ENCODE data around the gene CLSTN2.

CLSTN2 gene

DNA sequence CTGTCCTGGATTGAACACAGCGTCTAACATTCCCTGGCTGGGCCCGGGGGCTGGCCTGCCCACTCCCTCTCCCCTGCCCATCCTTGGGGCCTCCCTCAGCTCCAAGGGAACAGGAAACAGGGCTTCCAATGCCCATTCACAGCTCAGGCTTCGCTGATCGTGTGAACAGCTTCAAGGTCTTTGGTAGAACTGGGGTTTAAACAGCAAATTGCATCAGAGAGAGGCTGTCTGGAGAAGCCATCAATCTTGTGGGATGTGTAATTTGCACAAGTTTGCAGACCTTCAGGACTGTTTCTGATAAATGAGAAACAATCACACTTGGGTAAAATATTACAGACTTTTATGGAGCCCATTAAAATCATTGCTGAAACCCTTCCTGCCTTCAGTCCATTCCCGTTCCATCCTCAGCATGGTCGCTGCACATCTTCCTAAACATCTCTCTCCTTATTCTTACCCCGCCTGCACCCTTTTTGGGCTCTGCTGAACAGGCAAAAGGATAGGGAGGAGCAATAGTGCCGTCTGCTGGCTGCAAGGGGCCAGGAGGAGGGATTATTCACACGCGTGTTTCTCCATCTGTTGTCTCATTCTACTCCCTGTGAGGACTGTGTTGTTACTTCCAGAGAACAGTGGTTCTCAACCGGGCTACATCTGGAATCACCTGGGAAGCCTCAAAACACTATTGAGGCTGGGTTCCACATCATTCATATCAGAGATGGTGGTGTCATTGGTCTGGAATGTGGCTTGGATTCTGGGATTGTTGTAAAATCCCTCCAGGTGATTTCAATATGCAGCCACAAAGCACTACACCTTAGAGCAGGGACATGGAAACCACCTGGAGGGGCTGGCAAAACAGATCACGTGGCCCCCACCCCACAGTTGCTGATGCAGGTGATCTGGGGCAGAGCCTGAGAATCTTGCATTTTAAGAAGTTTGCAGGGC lies 116.3 kb downstream of the CLSTN2 start:
- no peak for DNase-seq (ENCODE audit: low read depth in 2 of 2, low spot score in 1 of 2)

DNA sequence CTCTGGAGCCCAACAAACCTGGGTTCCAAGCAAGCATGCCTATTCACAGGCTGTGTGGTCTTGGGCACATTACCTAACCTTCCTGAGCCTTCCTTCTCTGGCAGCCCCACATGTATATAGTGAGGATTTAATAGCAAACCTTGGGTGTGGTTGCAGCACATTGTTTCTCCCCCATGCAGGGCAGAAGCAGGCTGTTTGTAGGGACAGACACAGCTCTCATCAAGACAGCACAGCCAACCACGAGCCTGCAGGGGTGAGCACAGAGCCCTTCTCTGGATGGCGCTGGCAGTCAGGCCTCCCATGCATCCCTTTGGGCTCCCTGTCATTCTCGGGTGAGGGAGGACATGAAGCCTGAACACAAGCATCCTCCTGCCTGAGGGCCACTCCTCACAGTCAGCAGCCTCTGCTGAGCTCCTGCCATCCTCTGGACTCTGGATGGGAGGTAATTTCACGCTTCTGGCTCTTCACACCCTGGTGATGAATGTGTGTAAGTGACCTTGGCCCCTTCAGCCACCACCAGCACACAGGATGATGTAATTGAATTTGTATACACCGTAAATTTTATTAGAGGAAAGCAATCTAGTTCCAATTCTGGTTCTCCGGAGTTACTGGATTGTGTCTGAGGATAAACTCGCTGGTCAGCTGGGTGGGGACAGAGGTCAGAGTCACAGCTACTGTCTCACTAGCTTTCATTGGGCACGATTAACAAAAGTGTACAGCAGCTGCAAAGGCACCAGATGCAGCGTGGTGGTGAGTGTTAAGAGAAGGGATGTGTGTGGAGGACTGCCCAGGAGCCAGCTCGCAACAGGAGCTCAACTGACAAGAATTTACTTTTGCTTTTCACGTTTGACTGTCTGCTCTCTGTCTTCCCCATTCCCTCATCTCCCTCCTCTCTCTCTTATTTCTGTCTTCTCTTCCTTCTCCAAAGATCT lies 118.1 kb downstream of the CLSTN2 start:
- DNase-seq (ENCODE audit: low read depth in 2 of 2, low spot score in 1 of 2), result no peak

DNA sequence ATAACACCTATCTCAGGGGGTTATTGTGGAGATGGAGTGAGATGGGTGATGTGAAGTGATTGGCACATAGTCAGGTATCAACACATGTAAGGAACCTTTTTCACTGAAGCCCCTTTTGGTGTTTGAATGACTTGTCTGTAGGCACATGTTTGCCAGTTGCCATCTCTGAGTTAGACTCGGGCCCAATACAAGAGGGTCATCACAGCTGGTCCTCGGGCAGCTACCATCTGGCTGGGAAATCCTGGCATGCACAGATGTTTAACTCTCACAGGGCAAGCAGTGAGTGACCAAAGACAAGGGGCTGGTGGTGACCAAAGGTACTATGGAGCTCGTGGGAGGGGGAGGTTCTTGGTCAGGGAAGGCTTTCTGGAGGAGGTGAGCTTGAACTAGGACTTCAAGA lies 118.8 kb downstream of the CLSTN2 start:
- DNase-seq (ENCODE audit: low read depth in 2 of 2, low spot score in 1 of 2), result no peak

- DNase-seq (ENCODE audit: low read depth in 2 of 2, low spot score in 1 of 2), result no peak
Observed at GRCh38 chr3:140055092-140055791, 120.3 kb downstream of the CLSTN2 start.

- DNase-seq (ENCODE audit: low read depth in 2 of 2, low spot score in 1 of 2), result no peak
Observed at GRCh38 chr3:140056047-140056446, 121.1 kb downstream of the CLSTN2 start.

- DNase-seq (ENCODE audit: low read depth in 2 of 2, low spot score in 1 of 2), result no peak
Observed at GRCh38 chr3:140061211-140061610, 126.2 kb downstream of the CLSTN2 start.

GRCh38 chr3:140062461-140062860 lies 127.5 kb downstream of the CLSTN2 start:
- DNase-seq (ENCODE audit: low read depth in 2 of 2, low spot score in 1 of 2), result no peak

DNA sequence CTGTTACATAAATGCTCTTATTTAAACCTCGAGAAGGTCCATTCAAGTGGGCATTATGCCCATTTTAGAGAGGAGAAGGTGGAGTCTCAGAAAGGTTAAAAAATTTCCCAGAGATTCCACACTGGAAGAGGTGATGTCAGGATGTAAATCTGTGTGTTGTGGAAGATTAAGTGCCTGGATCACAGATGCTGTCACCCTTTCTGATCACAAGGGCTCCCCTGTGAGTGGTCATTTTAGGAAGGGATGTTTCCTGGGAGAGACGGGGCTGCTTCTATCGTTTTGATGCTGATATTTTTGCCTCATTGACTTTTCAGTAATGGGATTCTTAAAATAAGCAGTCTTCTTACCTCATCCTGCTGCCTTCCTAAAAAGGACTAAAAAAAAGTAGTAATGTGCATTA lies 132.5 kb downstream of the CLSTN2 start:
- no peak for DNase-seq (ENCODE audit: low read depth in 2 of 2, low spot score in 1 of 2)

GRCh38 chr3:140068494-140069017 lies 133.6 kb downstream of the CLSTN2 start:
- DNase-seq (ENCODE audit: low read depth in 2 of 2, low spot score in 1 of 2), result no peak

- no peak for DNase-seq (ENCODE audit: low read depth in 2 of 2, low spot score in 1 of 2)
Observed at GRCh38 chr3:140073278-140074045, 138.5 kb downstream of the CLSTN2 start.

- no peak for DNase-seq (ENCODE audit: low read depth in 2 of 2, low spot score in 1 of 2)
Observed at GRCh38 chr3:140076552-140076951, 141.6 kb downstream of the CLSTN2 start.

GRCh38 chr3:140077406-140077805 lies 142.4 kb downstream of the CLSTN2 start:
- no peak for DNase-seq (ENCODE audit: low read depth in 2 of 2, low spot score in 1 of 2)

DNA sequence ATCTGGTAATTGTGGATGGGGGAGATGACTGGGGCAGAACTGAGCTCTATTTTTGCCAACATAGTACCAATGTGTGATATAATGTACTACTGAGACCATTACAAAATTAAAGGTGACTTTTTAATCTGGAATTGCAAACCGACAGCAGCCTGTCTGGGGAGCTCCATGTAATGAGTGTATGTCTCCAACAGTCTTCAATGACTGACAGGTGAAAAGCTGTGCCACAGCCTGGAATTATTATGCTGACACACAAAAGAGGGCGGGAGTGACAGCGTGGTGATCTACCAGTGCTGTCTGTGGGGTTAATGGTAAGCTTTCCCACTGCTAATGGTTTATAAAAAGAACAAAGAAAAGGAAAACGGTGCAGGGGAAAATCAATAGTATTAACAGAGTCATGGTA lies 143.4 kb downstream of the CLSTN2 start:
- DNase-seq (ENCODE audit: low read depth in 2 of 2, low spot score in 1 of 2), result no peak

GRCh38 chr3:140078940-140079339 lies 144.0 kb downstream of the CLSTN2 start:
- DNase-seq (ENCODE audit: low read depth in 2 of 2, low spot score in 1 of 2), result no peak

DNA sequence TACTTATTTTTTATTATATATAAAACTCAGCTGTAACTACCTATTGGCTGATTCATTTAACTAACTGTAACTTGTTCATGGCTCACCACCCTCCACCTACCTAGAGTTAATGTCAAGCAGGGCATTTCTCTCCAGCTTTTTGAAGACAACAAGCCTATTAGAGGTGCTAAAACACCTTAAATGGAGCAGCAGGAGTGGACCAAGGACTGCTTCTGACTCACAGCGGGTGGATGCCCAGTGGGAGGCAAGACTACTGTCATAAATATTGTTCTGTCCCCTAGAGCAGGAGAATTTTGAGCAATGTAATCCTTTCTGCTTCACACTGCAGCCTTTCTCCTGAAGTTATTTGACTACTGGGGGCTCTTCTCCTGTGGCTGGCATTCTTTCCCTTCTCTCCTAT lies 146.9 kb downstream of the CLSTN2 start:
- DNase-seq (ENCODE audit: low read depth in 2 of 2, low spot score in 1 of 2), result no peak

- DNase-seq (ENCODE audit: low read depth in 2 of 2, low spot score in 1 of 2), result no peak
Observed at GRCh38 chr3:140085001-140085400, 150.0 kb downstream of the CLSTN2 start.

- no peak for DNase-seq (ENCODE audit: low read depth in 2 of 2, low spot score in 1 of 2)
Observed at GRCh38 chr3:140086642-140087041, 151.7 kb downstream of the CLSTN2 start.

DNA sequence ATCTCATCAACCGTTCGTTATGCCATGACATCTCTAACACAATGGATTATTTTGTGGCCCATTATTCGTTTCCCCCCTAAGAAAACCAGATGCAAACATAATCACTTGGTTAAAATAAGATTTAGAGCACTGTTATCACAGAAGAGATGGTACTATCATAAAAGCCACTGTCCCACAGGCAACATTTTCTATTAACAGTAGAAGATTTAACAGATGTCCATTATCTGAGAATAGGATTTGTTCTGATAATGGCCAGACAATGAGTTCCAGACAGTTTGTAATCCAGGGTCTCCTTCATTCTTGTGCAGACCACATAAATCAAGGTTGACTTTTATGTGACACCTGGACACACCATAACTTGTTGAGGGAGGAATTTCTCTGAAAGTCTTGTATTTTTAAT lies 153.1 kb downstream of the CLSTN2 start:
- no peak for DNase-seq (ENCODE audit: low read depth in 2 of 2, low spot score in 1 of 2)

DNA sequence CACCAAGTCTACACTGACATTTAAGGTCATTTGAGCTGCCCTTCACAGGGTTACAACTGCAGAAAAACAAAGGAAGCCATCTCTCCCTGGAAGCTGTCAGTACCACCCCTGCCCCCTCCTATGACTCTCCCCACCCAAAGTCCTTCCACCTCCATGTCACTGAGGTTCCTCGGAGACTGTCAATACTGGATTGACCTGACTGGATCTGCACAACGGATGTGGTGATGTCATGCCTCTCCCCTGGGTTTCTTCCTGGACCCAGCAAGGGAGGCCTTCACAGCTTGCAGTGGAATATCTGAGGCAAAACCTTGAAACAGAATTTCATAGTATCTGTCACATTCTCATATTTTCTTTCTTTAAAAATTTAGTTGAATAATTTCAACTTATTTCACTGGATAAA lies 153.5 kb downstream of the CLSTN2 start:
- DNase-seq (ENCODE audit: low read depth in 2 of 2, low spot score in 1 of 2), result no peak

DNA sequence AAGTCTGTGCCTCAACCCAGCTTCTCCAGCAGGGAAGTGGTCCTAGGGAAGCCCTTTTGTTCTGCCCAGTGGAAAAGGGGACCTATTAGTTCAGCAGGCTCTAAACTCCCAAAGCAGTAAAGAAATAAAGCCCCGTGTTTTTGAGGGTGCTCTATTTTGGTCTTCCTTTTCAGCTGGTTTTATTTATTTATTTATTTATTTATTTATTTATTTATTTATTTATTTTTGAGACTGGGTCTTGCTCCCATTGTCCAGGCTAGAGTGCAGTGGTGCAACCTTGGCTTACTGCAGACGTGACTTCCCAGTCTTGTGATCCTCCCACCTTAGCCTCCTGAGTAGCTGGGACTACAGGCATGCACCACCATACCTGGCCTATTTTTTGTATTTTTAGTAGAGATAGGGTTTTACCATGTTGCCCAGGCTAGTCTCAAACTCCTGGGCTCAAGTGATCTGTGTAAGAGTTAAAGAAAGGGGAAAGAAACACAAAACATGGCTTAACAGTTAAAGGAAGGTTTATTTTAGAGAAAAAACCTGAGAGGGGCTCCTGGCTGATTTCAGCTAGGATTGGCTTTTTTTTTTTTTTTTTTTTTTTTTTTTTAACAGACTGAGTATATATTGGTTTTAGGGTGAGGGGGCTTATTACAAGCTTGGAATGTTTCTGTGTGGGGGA lies 154.6 kb downstream of the CLSTN2 start:
- no peak for DNase-seq (ENCODE audit: low read depth in 2 of 2, low spot score in 1 of 2)
